Inferior parietal cortex (tissue), 1 donor: ENCODE results near the gene FMNL1.

Experiments used
- DNase-seq: peaks from one replicate; pipeline ENCODE4 v3.0.0-alpha.2; 2016; ENCODE audit errors: extremely low spot score

Gene FMNL1

GRCh38 chr17:45277992-45278391, 56.3 kb downstream of the FMNL1 start:
- DNase-seq: no peak

- DNase-seq: no peak
Measured at GRCh38 chr17:45279898-45280297, 58.2 kb downstream of the FMNL1 start.

- no peak for DNase-seq
Measured at GRCh38 chr17:45282683-45283644, 61.3 kb downstream of the FMNL1 start.

- DNase-seq: no peak
Measured at GRCh38 chr17:45283711-45284110, 62.0 kb downstream of the FMNL1 start.

GRCh38 chr17:45284176-45285140, 62.8 kb downstream of the FMNL1 start:
- DNase-seq: no peak

GRCh38 chr17:45286286-45286685, 64.6 kb downstream of the FMNL1 start:
- no peak for DNase-seq

- DNase-seq: no peak
Measured at GRCh38 chr17:45287526-45288500, 66.1 kb downstream of the FMNL1 start.

- DNase-seq: no peak
Measured at GRCh38 chr17:45288825-45289224, 67.1 kb downstream of the FMNL1 start.

- DNase-seq: no peak
Measured at GRCh38 chr17:45289301-45290268, 67.9 kb downstream of the FMNL1 start.

- DNase-seq: no peak
Measured at GRCh38 chr17:45290269-45290765, 68.6 kb downstream of the FMNL1 start.

GRCh38 chr17:45291171-45291805, 69.6 kb downstream of the FMNL1 start:
- DNase-seq: no peak

GRCh38 chr17:45292696-45293412, 71.2 kb downstream of the FMNL1 start:
- no peak for DNase-seq

- DNase-seq: peak; percentile 65
Measured at GRCh38 chr17:45293413-45294211, 71.9 kb downstream of the FMNL1 start.

GRCh38 chr17:45294506-45294905, 72.8 kb downstream of the FMNL1 start:
- no peak for DNase-seq

GRCh38 chr17:45296003-45296832, 74.5 kb downstream of the FMNL1 start:
- no peak for DNase-seq

GRCh38 chr17:45296833-45297124, 75.1 kb downstream of the FMNL1 start:
- DNase-seq: no peak
